GM18505 (cell line): ENCODE results near the gene RNF34.

Source experiments
- ATAC-seq: cut with Tn5 transposase; IDR thresholded peaks from one replicate; pipeline ENCODE4 v1.9.1; 2021; ENCODE audit not compliant: unreplicated experiment
- POLR2A ChIP-seq: IDR thresholded peaks from 4 replicates; pipeline ENCODE4 v1.6.1; 2011; ENCODE audit warnings: borderline replicate concordance; ENCODE audit not compliant: insufficient read depth, insufficient read length; ENCODE audit errors: extremely low read depth

RNF34 gene

DNA sequence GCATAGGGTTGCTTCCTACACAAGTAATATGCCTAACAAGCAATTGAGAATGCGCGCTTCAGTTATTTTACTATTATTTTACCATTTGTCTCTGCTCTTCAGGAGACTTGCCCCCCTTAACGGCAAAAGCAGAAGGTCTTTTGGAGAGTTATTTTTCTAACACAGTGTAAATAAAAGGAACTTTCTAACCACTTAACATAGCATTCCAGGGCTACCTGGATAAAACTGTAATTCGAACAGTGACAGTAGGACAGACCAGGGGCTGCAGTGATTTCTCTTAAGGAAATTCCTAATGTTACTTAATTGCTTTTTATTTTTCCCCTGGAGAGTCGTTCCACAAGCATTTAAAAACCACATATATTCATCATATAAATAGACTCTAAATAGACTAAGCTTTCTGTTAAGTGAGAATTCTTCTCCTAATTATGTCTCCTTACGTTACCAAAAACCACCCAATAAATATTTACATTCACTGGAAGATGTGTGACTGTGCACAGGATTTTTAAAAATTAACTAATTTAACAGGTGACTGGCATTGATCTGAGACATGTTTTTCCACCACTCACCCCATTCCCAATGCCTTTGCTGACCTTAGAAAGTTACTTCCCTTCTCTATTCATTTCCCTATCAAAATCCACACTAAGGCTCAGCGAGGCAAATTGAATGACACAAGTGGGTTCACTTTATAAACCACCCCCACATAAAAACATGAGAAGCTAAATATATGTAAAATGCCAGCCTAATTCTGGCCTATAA, 72.4 kb downstream of the RNF34 start:
- TF ChIP-seq POLR2A: no peak

More for the DNA sequence above, 72.4 kb downstream of the RNF34 start:
- ATAC-seq: no peak
